G401.6 (cell line): ENCODE data around the gene OR51D1.

Source experiments
- FAIRE-seq: peaks from 2 replicates; lab custom pipeline; 2012; peaks lifted over from hg19 to GRCh38; lab: Jason Lieb, UNC

OR51D1 gene

GRCh38 chr11:4645974-4646373 lies 8.7 kb downstream of the OR51D1 start:
- no peak for FAIRE-seq

DNA sequence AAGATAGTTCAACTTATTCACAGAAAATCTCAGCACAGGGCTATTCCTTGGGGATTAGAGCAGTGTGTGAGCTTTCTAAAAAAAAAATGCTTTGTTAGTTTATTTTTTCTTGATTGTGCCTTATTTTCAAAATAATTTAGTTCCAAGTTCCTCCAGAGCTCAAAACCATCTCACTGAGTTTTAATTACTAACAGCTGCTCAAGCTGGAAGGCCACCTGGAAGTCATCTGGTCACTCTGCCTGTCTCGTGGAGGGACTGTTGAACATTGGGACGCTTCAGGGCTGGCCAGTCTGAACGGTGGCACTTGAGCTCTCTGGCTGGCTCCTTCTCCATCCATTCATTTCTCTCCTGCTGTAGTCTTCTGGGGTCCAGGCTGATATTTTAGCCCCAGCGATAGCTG lies 10.5 kb downstream of the OR51D1 start:
- no peak for FAIRE-seq

GRCh38 chr11:4654635-4655369 lies 17.5 kb downstream of the OR51D1 start:
- no peak for FAIRE-seq

- no peak for FAIRE-seq
Measured at GRCh38 chr11:4658629-4659445, 21.6 kb downstream of the OR51D1 start.

GRCh38 chr11:4662876-4663275 lies 25.6 kb downstream of the OR51D1 start:
- no peak for FAIRE-seq

DNA sequence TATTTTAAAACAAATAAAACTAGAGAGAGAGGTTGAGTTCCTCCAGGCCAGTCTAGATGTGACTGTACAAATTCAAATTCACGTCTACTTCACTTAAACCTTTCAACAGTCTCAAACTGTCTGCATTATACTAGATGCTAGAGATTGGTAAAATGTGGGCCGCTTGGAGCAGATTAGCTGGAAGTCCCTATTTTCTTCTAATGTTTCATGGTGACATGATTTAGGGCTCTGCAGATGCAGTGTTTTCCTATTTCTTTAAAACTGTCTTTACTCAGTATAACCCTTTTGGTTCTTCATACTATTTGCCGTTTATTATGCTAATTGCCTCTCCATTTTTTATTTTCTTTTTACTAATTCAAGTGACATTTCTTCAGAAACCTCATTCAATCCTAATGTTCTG lies 26.9 kb downstream of the OR51D1 start:
- FAIRE-seq, result no peak

GRCh38 chr11:4664786-4665185 lies 27.5 kb downstream of the OR51D1 start:
- FAIRE-seq, result no peak

- no peak for FAIRE-seq
Measured at GRCh38 chr11:4665424-4665823, 28.1 kb downstream of the OR51D1 start.

- FAIRE-seq, result no peak
Measured at GRCh38 chr11:4671741-4672140, 34.5 kb downstream of the OR51D1 start.

DNA sequence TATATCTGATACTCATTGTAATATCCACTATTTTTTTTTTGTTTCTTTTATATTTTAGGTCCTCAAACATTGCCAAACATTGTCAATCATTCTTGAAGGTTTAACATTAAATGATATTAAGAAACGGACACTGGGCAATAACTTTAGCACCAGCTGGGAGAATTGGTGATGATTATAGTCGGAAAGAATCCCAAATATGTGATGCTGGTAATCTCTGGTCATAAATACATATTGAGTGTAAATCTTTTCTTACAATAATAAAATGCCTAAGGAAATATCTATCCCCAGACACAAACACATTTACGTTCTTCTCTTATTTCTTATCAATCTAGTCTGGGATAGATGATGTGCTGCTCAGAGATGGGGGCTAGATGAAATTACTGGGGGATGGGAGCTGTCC lies 35.2 kb downstream of the OR51D1 start:
- no peak for FAIRE-seq

- FAIRE-seq, result no peak
Measured at GRCh38 chr11:4673781-4674180, 36.5 kb downstream of the OR51D1 start.

- no peak for FAIRE-seq
Measured at GRCh38 chr11:4677948-4678347, 40.7 kb downstream of the OR51D1 start.

GRCh38 chr11:4680341-4680740 lies 43.1 kb downstream of the OR51D1 start:
- no peak for FAIRE-seq

GRCh38 chr11:4682623-4683419 lies 45.5 kb downstream of the OR51D1 start:
- FAIRE-seq, result no peak

DNA sequence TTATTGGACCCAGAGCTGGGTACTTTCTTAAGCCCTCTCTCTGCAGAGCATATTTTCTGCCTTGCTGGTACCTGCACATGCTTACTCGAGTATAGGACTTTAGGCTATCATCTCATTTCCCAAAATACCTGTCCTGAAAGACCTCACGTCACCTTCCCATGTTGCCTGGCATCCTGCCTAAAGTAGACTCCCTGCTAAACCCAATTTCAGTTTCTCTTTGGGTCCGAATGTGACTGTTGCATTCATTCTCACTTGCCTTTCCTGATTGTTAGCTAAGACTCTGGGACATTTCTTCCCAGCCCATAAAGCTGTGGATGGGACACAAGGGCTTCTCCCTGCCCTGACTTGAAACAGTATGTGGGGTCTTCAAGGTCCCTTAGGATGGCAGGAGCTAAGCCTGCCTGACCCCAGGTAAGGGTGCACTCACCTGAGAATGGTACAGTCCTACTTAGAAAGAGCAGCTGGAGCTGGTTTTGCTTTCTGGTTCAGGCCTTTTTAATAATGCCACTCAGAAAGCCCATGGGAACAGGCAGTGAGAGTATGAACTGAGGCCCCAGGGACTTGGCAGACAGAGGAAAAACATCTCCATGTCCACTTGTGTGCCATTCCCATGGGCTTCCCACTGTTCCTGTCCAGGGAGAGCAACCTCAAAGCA lies 47.5 kb downstream of the OR51D1 start:
- no peak for FAIRE-seq
